Common myeloid progenitor, CD34-positive (primary cell): Measurements from ENCODE around the gene DNAI7.
A peak's percentile ranks its signal among the peaks of the same experiment; 100 is the strongest.

ENCODE experiments used
- CTCF ChIA-PET: fragments of 350-600 bp; sonication (Branson Sonifier 250); formaldehyde crosslinking; loops from one replicate; lab custom pipeline; 2021; ENCODE audit warnings: antibody characterized with exemption; lab: Charles Lee
- POLR2A ChIA-PET: fragments of 350-600 bp; sonication (Branson Sonifier 250); formaldehyde crosslinking; loops from one replicate; lab custom pipeline; 2021; ENCODE audit warnings: antibody characterized with exemption; lab: Charles Lee
- DNase-seq, 3 donors: peaks; one replicate each; pipeline versions ENCODE4 v3.0.0 to v3.0.0-alpha.2; 2013
- H3K27ac ChIP-seq, 2 experiments: 1 replicate in 1 of 2; 2 replicates in 1 of 2; pipeline ENCODE4 v1.7.0; 2013; ENCODE audit warnings: inconsistent platforms in 2 of 2, low read length in 2 of 2, mild to moderate bottlenecking in 2 of 2, low read depth in 1 of 2, moderate library complexity in 1 of 2; ENCODE audit not compliant: severe bottlenecking in 2 of 2, insufficient read depth in 1 of 2, poor library complexity in 1 of 2
- H3K27me3 ChIP-seq, 5 experiments: replicated peaks in 2 of 5; 1 replicate in 3 of 5; 2 replicates in 2 of 5; pipeline versions ENCODE4 v1.6.1 to v1.7.0; 2013; ENCODE audit warnings: low read length in 4 of 5, mild to moderate bottlenecking in 2 of 5, moderate library complexity in 2 of 5, inconsistent platforms in 1 of 5; ENCODE audit not compliant: insufficient read depth in 5 of 5, control insufficient read depth in 4 of 5
- H3K36me3 ChIP-seq, 4 experiments: 1 replicate in 2 of 4; 2 replicates in 2 of 4; pipeline versions ENCODE4 v1.6.1 to v1.7.0; 2013; ENCODE audit warnings: low read length in 3 of 4, control low read depth in 1 of 4, mild to moderate bottlenecking in 1 of 4; ENCODE audit not compliant: control insufficient read depth in 4 of 4, insufficient read depth in 4 of 4
- H3K4me1 ChIP-seq, 4 experiments: 1 replicate in 3 of 4; 2 replicates in 1 of 4; pipeline versions ENCODE4 v1.6.1 to v1.7.1; 2013; ENCODE audit warnings: low read length in 3 of 4, mild to moderate bottlenecking in 3 of 4, control low read depth in 1 of 4, inconsistent platforms in 1 of 4, moderate library complexity in 1 of 4; ENCODE audit not compliant: control insufficient read depth in 4 of 4, insufficient read depth in 4 of 4; ENCODE audit errors: control extremely low read depth in 1 of 4
- H3K4me3 ChIP-seq, 7 experiments: 1 replicate in 4 of 7; 2 replicates in 3 of 7; pipeline versions ENCODE4 v1.5.1 to v1.7.0; 2013; ENCODE audit warnings: mild to moderate bottlenecking in 7 of 7, low read length in 6 of 7, moderate library complexity in 6 of 7, inconsistent platforms in 2 of 7, low read depth in 2 of 7, control low read depth in 1 of 7; ENCODE audit not compliant: insufficient read depth in 4 of 7, control insufficient read depth in 1 of 7; ENCODE audit errors: extremely low read depth in 1 of 7
- H3K9me3 ChIP-seq, 5 experiments: 1 replicate in 4 of 5; 2 replicates in 1 of 5; pipeline versions ENCODE4 v1.6.1 to v1.7.1; 2013; ENCODE audit warnings: low read length in 4 of 5, mild to moderate bottlenecking in 2 of 5, inconsistent platforms in 1 of 5, low read depth in 1 of 5, moderate library complexity in 1 of 5; ENCODE audit not compliant: control insufficient read depth in 4 of 5, insufficient read depth in 2 of 5; ENCODE audit errors: control extremely low read depth in 1 of 5
- WGBS: methylation state at CpG from one replicate; pipeline ENCODE4 v1.1.5; 2013; ENCODE audit not compliant: insufficient coverage; 5-methylcytosine and 5-hydroxymethylcytosine counted together

Gene DNAI7

DNA sequence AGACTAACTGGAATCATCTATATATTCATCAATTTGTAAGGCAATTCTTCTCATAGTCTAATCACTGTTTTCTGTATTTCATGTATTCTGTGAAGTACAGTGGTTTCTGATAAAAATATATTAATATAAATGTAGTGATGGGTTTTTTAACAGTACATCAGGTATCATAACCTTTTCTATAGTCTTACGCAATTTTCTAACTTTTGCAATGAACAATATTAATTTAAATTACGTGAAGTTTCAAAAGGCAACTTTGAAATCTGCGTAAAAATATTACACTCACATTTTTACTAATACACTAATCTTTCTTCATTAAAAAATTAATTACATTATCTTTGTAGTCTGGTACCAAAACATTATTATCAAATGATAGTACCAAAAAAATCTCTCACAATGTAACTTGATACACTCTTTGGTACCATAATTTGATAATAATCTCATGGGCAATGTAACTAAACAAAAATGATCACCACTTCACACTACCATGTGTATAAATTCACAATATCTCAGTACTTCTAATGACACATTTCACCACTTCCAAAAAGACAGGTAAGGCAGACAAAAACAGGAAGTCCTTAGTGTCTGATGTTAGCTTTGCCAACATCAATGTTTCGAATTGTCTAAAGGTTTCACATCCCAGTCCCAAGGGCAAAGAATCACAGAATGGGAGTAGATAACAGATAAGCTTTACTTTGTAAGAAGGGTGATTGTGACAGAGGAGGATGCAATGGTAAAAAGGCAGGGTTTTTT is 8.7 kb downstream of the DNAI7 start:
- Histone ChIP-seq H3K36me3 (no peaks in the 10 kb centered on the region), H3K9me3 (peaks cover 0 to 2% (median 0%) of the 10 kb centered on the region in 5 experiments), H3K4me3 (no peak overlapping the region), H3K4me1 (no peaks in the 10 kb centered on the region), H3K27me3 (no peaks in the 10 kb centered on the region), H3K27ac (no peak overlapping the region)
- ChIA-PET CTCF (no interaction called here), POLR2A (no interaction called here)
- 100% methylated on average over 1 of the region's 4 CpGs for WGBS
- no peak for DNase-seq

DNA sequence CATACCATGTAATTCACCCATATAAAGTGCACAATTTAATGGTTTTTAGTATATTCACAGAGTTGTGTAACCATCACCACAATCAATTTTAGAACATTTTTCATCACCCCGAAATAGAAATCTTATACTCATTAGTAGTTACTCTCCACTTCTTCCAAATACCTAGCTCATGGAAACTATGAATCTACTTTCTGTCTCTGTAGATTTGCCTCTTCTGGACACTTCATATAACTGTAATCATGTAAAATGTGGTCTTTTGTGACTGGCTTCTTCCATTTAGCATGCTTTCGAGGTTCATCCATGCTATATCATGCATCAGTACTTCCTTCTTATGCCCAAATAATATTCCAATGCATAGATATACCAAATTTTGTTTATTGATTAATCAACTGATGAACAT is 10.8 kb downstream of the DNAI7 start:
- no CpG with 5 or more reads among the region's 2 CpGs for WGBS
- no peak overlapping the region for H3K27ac ChIP-seq
- ChIA-PET POLR2A (no interaction called here), CTCF (interaction anchor here (1.2 to 1.4 kb wide), 2 partner anchors 11 to 14 kb away, joined by 3 to 4 read pairs; partner anchors contain the start of genes DNAI7 and ETFRF1)
- H3K27me3 ChIP-seq, result no peaks in the 10 kb centered on the region
- no peaks in the 10 kb centered on the region for H3K36me3 ChIP-seq
- no peak overlapping the region for H3K4me3 ChIP-seq
- no peak for DNase-seq
- H3K4me1 ChIP-seq, result no peaks in the 10 kb centered on the region
- H3K9me3 ChIP-seq, result peaks cover 0 to 9% (median 0%) of the 10 kb centered on the region in 5 experiments

DNA sequence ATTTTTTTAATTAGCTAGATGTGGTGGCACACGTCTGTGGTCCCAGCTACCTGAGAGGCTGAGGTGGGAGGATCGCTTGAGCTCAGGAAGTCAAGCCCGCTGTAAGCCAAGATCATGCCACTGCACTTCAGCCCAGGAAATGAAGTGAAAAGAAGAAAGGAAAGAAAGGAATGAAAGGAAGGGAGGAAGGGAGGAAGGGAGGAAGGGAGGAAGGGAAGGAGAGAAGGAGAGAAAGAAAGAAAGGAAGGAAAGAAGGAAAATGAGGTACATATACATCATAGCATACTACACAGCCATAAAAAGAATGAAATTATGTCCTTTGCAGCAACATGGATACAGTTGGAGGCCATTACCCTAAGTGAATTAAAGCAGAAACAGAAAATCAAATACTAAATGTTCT is 12.2 kb downstream of the DNAI7 start:
- H3K4me3 ChIP-seq, result no peak overlapping the region
- ChIA-PET CTCF (no interaction called here), POLR2A (interaction anchor here (0.6 kb wide), 1 partner anchor 151 kb away, joined by 7 read pairs; no protein-coding TSS in a partner anchor)
- no peaks in the 10 kb centered on the region for H3K36me3 ChIP-seq
- H3K4me1 ChIP-seq, result no peaks in the 10 kb centered on the region
- no peak for DNase-seq
- 92% methylated on average over 2 of the region's 3 CpGs for WGBS
- H3K27me3 ChIP-seq, result no peaks in the 10 kb centered on the region
- H3K27ac ChIP-seq, result no peak overlapping the region
- peaks cover 0 to 16% (median 0%) of the 10 kb centered on the region in 5 experiments for H3K9me3 ChIP-seq

DNA sequence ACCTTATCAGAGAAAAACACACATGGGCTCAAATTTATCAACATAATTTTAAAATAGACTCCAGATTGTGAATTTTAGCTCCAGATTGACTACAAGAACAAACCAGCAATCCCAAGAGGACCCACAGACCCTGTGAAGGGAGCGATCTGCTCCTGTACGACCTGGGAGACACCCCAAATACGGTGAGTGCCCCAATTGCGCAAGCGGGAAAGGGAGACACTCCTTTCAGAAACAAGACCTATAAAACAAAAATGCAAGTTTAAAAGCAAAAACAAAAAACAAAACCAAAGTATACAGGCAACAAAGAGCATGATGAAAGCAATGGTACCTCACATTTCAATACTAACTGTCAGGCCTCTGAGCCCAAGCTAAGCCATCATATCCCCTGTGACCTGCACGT is 32.1 kb downstream of the DNAI7 start:
- DNase-seq, result no peak
- 95% methylated on average over 5 of the region's 6 CpGs for WGBS
- H3K27ac ChIP-seq, result no peak overlapping the region
- CTCF ChIA-PET, result interaction anchor here (1.3 kb wide), 1 partner anchor 29 kb away, joined by 4 read pairs; no protein-coding TSS in a partner anchor
- H3K4me1 ChIP-seq, result no peaks in the 10 kb centered on the region
- no peaks in the 10 kb centered on the region for H3K9me3 ChIP-seq
- POLR2A ChIA-PET, result no interaction called here
- H3K27me3 ChIP-seq, result peaks cover 0 to under 1% (median 0%) of the 10 kb centered on the region in 5 experiments
- H3K36me3 ChIP-seq, result no peaks in the 10 kb centered on the region
- no peak overlapping the region for H3K4me3 ChIP-seq

DNA sequence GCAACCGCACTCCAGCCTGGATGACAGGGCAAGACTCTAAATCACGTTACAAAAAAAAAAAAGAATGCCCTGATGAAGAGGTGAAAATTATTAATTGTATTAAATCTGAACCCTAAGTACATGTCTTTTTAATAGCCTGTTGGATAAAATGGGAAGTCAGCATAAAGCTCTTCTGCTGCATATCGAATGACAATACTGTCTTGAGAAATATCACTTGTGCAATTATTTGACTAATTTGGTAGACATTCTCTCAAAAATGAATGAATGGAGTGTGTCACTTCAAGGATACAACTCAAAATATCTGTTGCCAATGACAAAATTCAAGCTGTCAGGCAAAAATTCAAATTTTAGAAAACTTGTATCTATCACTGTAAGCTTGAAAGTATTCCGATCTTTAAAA is 38.9 kb downstream of the DNAI7 start:
- Histone ChIP-seq H3K4me1 (peaks cover 0 to 4% (median 0%) of the 10 kb centered on the region in 4 experiments), H3K27ac (no peak overlapping the region), H3K4me3 (no peak overlapping the region), H3K9me3 (no peaks in the 10 kb centered on the region), H3K27me3 (no peaks in the 10 kb centered on the region), H3K36me3 (no peaks in the 10 kb centered on the region)
- DNase-seq, result no peak
- 95% methylated on average over 2 of the region's 4 CpGs for WGBS
- ChIA-PET POLR2A (no interaction called here), CTCF (interaction anchor here (1.6 to 2.5 kb wide), 4 partner anchors 38 to 295 kb away, joined by 3 to 12 read pairs (median 8); partner anchors contain the start of genes DNAI7 and ETFRF1)

DNA sequence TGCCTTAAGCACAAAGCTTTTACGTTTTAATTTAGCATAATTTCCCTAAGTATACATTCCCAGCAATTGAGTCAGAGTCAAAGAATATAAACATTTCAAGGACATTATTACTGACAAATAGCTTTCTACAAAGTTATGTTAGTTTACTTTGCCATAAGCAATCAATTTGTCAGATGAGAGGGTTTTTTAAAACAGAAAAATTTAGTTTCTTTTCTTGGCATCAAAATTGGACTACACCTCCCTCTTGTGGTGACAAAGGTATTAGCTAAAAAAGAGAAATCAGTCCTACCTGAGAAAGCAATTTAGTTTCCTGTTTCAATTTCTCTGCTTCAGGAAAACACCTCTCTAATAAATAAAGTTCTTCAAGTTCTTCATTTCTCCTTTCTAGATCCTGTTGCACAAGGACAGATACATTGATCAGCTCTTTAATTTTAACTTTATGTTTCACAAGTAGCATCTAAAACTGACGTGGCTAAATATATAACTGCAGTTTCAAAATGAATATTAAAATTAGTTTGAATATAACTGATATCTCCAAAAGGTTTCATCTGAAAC is 39.9 kb downstream of the DNAI7 start:
- Histone ChIP-seq H3K9me3 (no peaks in the 10 kb centered on the region), H3K27ac (no peak overlapping the region), H3K4me3 (no peak overlapping the region), H3K27me3 (no peaks in the 10 kb centered on the region), H3K36me3 (no peaks in the 10 kb centered on the region), H3K4me1 (peaks cover 0 to 4% (median 0%) of the 10 kb centered on the region in 4 experiments)
- CTCF ChIA-PET, result interaction anchor here (0.8 to 2.5 kb wide), 15 partner anchors 11 to 294 kb away, joined by 3 to 12 read pairs (median 4); partner anchors contain the start of genes DNAI7 and ETFRF1
- peak; percentile 40 to 72 (median 66) for DNase-seq
- POLR2A ChIA-PET, result interaction anchor here (1.3 kb wide), 1 partner anchor 39 kb away, joined by 3 read pairs; the partner anchor contains the start of genes DNAI7 and ETFRF1
- WGBS, result 83% methylated on average over 1 of the region's 2 CpGs

DNA sequence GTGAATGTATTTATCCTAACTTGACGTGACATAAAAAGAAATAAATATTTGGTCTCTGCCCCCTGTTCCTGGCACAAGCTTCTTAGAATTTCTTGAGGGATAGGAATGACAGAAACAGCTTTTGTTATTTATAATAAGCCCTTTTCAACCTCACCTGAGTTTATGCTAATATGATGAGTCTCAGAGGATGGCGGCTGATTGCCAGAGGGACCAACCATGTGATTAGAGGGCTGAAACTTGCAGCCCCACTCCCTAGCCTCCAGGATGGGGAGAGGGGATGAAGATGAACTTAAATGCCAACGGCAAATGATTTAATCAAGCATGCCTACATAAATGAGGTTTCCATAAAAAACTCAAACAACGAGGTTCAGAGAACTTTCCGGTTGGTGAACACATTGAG is 42.9 kb downstream of the DNAI7 start:
- POLR2A ChIA-PET, result no interaction called here
- no CpG with 5 or more reads among the region's 5 CpGs for WGBS
- H3K27ac ChIP-seq, result no peak overlapping the region

More for the DNA sequence above, 42.9 kb downstream of the DNAI7 start:
- H3K4me1 ChIP-seq, result peaks cover 0 to 4% (median 0%) of the 10 kb centered on the region in 4 experiments
- no peak for DNase-seq
- no peaks in the 10 kb centered on the region for H3K9me3 ChIP-seq
- H3K4me3 ChIP-seq, result no peak overlapping the region
- H3K36me3 ChIP-seq, result no peaks in the 10 kb centered on the region
- no peaks in the 10 kb centered on the region for H3K27me3 ChIP-seq
- CTCF ChIA-PET, result interaction anchor here (1.6 to 2.4 kb wide), 2 partner anchors 58 to 161 kb away, joined by 3 to 10 read pairs; no protein-coding TSS in a partner anchor
